Transverse colon (tissue), 4 donors: Measurements from ENCODE around the gene DIRAS1. TPM values are rescaled to one million over a fixed set of nuclear protein-coding genes. Genes with fewer than 3 reads are reported as not detected.

Experiments
- DNase-seq: peaks from one replicate; pipeline ENCODE4 v3.0.0-alpha.2; 2019
- H3K27ac ChIP-seq, 4 donors: fragments of 200-600 bp; sonication (generic); 2 replicates each; pipeline ENCODE4 v1.5.1; 2016 to 2018; ENCODE audit warnings: inconsistent platforms in 4 of 4
- H3K27me3 ChIP-seq: fragments of 200-600 bp; sonication (generic); 2 replicates; pipeline ENCODE4 v1.5.1; 2017; ENCODE audit warnings: inconsistent platforms
- H3K36me3 ChIP-seq, 4 donors: fragments of 200-600 bp; sonication (generic); 2 replicates each; pipeline ENCODE4 v1.5.1; 2017 to 2019; ENCODE audit warnings: inconsistent platforms in 4 of 4
- H3K4me1 ChIP-seq, 4 donors: fragments of 200-600 bp; sonication (generic); 2 replicates each; pipeline ENCODE4 v1.5.1; 2017 to 2020; ENCODE audit warnings: inconsistent platforms in 4 of 4
- H3K4me3 ChIP-seq, 4 donors: fragments of 200-600 bp; sonication (generic); 1 replicate in 1 of 4; 2 replicates in 3 of 4; pipeline versions ENCODE4 v1.5.1 to v1.6.1; 2017 to 2019; ENCODE audit warnings: inconsistent platforms in 4 of 4
- H3K9me3 ChIP-seq, 2 donors: fragments of 200-600 bp; sonication (generic); 2 replicates each; pipeline ENCODE4 v1.5.1; 2017 to 2019; ENCODE audit warnings: inconsistent platforms in 2 of 2
- EP300 ChIP-seq: sonication (generic); formaldehyde crosslinking; IDR thresholded peaks from one replicate; pipeline ENCODE4 v1.6.1; 2017; ENCODE audit warnings: antibody characterized with exemption, low read depth
- POLR2A ChIP-seq: fragments of 450-650 bp; IDR thresholded peaks from one replicate; pipeline ENCODE4 v1.6.1; 2016; ENCODE audit warnings: antibody characterized with exemption, mild to moderate bottlenecking, moderate library complexity
- POLR2AphosphoS5 ChIP-seq, 3 donors: sonication (generic); formaldehyde crosslinking; IDR thresholded peaks; one replicate each; pipeline ENCODE4 v1.6.1; 2016; ENCODE audit warnings: antibody characterized with exemption in 3 of 3
- WGBS, 2 donors: methylation state at CpG; one replicate each; pipeline ENCODE4 v1.1.5; 2018; ENCODE audit warnings: low coverage in 1 of 2; 5-methylcytosine and 5-hydroxymethylcytosine counted together
- in situ Hi-C, 4 donors: fragments of 200-750 bp; cut with MboI; loops; one replicate each; pipeline versions ENCODE4 v1.15.0 to v1.15.1; 2017; ENCODE audit warnings: low sequenced_read_pairs in 3 of 4, low pct_ligation_motif_present in 1 of 4, low pct_unique_long_range_greater_than_20kb in 1 of 4
- intact Hi-C: fragments of 100-400 bp; cut with DNase I; formaldehyde crosslinking; loops from one replicate; pipeline ENCODE4 v1.15.1; 2023; ENCODE audit warnings: low total_unique reads
- total RNA-seq, 4 donors: library from RNA; depleted of rRNA; stranded (reverse); fragments of >200 nt; gene quantifications; one replicate each; pipeline ENCODE4 v1.1.0, GENCODE V29; 2016
- TF ChIP-seq, protein P1 (sequence below), 5 experiments: fragments of 200-600 bp in 3 of 5; fragments of 450-650 bp in 2 of 5; sonication (generic) in 3 of 5; IDR thresholded peaks; 1 replicate in 2 of 5; 2 replicates in 3 of 5; pipeline ENCODE4 v1.5.1; 2016 to 2017; ENCODE audit warnings: antibody characterized with exemption in 5 of 5, inconsistent platforms in 3 of 5, mild to moderate bottlenecking in 2 of 5, moderate library complexity in 1 of 5

The DIRAS1 gene
- total RNA-seq, 4 donors from 2014 or later, result 0.41 to 1.4 (median 0.64) TPM; not detected in 1

GRCh38 chr19:2768365-2769132 is 47.4 kb upstream of the DIRAS1 start:
- H3K9me3 ChIP-seq, result no peaks in the 10 kb centered on the region
- H3K27ac ChIP-seq, result no peak overlapping the region
- in situ Hi-C loops, result no loop called here
- H3K4me3 ChIP-seq, result no peak overlapping the region
- intact Hi-C loops, result no loop called here
- peaks cover 0 to 9% (median 6%) of the 10 kb centered on the region in 4 donors for H3K4me1 ChIP-seq
- H3K36me3 ChIP-seq, result peaks cover 0 to 32% (median 15%) of the 10 kb centered on the region in 4 donors
- WGBS, 2 donors, result 85 to 94% methylated on average over 5 to 19 of the region's 29 CpGs
- no peak for TF ChIP-seq EP300
- no peak for DNase-seq
- no peaks in the 10 kb centered on the region for H3K27me3 ChIP-seq

DNA sequence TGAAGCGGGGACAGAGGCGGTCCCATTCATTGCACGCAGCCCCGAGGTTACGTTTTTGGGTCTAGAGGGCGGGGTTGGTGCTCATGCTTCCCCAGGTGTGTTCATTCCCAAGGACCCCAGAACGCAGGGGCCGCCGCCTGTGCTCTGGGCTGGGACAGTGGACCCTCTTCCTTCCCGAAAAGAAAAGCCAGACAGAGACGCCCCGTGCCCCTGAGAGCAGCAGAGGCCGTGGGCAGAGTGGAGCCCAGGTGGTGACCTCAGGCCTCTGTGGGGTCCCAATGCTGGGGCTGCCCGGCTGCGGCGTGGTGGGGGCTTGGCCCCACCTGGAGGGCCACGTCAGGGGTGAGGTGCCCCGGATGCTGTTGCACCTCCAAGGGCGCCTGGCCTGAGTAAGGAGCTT is 46.5 kb upstream of the DIRAS1 start:
- peaks cover 0 to 32% (median 15%) of the 10 kb centered on the region in 4 donors for H3K36me3 ChIP-seq
- TF ChIP-seq, protein P1, sequence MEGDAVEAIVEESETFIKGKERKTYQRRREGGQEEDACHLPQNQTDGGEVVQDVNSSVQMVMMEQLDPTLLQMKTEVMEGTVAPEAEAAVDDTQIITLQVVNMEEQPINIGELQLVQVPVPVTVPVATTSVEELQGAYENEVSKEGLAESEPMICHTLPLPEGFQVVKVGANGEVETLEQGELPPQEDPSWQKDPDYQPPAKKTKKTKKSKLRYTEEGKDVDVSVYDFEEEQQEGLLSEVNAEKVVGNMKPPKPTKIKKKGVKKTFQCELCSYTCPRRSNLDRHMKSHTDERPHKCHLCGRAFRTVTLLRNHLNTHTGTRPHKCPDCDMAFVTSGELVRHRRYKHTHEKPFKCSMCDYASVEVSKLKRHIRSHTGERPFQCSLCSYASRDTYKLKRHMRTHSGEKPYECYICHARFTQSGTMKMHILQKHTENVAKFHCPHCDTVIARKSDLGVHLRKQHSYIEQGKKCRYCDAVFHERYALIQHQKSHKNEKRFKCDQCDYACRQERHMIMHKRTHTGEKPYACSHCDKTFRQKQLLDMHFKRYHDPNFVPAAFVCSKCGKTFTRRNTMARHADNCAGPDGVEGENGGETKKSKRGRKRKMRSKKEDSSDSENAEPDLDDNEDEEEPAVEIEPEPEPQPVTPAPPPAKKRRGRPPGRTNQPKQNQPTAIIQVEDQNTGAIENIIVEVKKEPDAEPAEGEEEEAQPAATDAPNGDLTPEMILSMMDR (IDR thresholded peaks at IDR 0.05), result no peak
- TF ChIP-seq POLR2AphosphoS5 (IDR thresholded peaks at IDR 0.05) (no peak), EP300 (no peak), POLR2A (no peak)

DNA sequence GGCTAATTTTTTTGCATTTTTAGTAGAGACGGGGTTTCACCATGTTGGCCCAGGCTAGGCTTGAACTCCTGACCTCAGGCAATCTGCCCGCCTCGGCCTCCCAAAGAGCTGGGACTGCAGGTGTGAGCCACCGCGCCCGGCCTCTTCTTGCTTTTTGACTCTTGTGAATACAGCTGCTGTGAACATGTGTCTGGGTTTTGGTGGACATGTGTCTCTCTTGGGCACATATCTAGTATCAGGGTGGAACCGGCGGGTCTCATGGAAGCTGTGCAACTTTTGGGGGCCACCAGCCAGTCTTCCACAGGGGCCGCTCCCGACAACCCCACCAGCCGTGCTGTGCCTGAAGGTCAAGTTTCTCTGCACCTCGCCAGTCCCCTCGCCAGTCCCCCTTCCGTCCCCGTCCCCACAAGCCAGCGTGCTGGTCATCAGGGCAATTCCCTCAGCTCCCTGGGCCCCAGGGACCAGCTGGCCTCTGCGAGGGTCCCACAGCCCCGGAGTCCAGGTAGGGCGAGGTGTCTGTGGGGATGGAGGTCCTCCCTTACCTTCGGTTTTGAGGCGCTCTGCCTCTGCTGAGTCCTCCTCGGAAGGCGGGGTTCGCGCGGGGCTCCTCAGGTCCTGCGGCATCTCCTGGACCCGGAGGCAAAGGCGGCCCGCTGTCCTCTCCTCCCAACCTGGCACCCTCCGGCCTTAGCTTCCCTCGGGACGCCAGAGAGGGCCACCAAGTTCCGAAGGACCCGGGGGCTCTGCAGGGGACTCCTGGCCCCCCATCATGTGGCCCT is 45.6 kb upstream of the DIRAS1 start:
- intact Hi-C loops, result no loop called here
- Histone ChIP-seq H3K4me3 (no peak overlapping the region), H3K27ac (no peak overlapping the region), H3K27me3 (no peaks in the 10 kb centered on the region), H3K4me1 (peaks cover 0 to 9% (median 6%) of the 10 kb centered on the region in 4 donors), H3K9me3 (no peaks in the 10 kb centered on the region), H3K36me3 (peaks cover 0 to 32% (median 15%) of the 10 kb centered on the region in 4 donors)
- WGBS, 2 donors, result 95 to 100% methylated on average over 1 to 32 of the region's 35 CpGs
- in situ Hi-C loops, result no loop called here
- no peak for DNase-seq
- TF ChIP-seq EP300 (no peak), POLR2AphosphoS5 (IDR thresholded peaks at IDR 0.05) (no peak), POLR2A (no peak)
- TF ChIP-seq, protein P1 (IDR thresholded peaks at IDR 0.05), result no peak

More for the DNA sequence above, 46.5 kb upstream of the DIRAS1 start:
- no peak for DNase-seq
- H3K4me1 ChIP-seq, result peaks cover 0 to 9% (median 6%) of the 10 kb centered on the region in 4 donors
- H3K4me3 ChIP-seq, result no peak overlapping the region
- in situ Hi-C loops, result no loop called here
- intact Hi-C loops, result no loop called here
- no peaks in the 10 kb centered on the region for H3K27me3 ChIP-seq
- 97% methylated on average over 19 of the region's 19 CpGs; no CpG with 5 or more reads in 1 of the 2 donors for WGBS, 2 donors
- no peaks in the 10 kb centered on the region for H3K9me3 ChIP-seq
- H3K27ac ChIP-seq, result no peak overlapping the region

- peaks cover 0 to 4% (median 1%) of the 10 kb centered on the region in 4 donors for H3K4me1 ChIP-seq
- H3K4me3 ChIP-seq, result no peak overlapping the region
- no peaks in the 10 kb centered on the region for H3K27me3 ChIP-seq
- no peak overlapping the region for H3K27ac ChIP-seq
- peaks cover 0 to 40% (median 20%) of the 10 kb centered on the region in 4 donors for H3K36me3 ChIP-seq
- TF ChIP-seq, protein P1 (IDR thresholded peaks at IDR 0.05), result no peak
- no peak for TF ChIP-seq POLR2A
- no peak for TF ChIP-seq POLR2AphosphoS5 (IDR thresholded peaks at IDR 0.05)
- TF ChIP-seq EP300, result no peak
- DNase-seq, result no peak
- in situ Hi-C loops (no loop called here), intact Hi-C loops (no loop called here)
- WGBS, 2 donors, result 88 to 91% methylated on average over 8 to 15 of the region's 15 CpGs
- H3K9me3 ChIP-seq, result no peaks in the 10 kb centered on the region
These were observed 44.2 kb upstream of the DIRAS1 start for GRCh38 chr19:2765376-2765775.
